A549 treated with AZD2906 at 1 μM for 4 hours (cell line): ENCODE results near the gene ATF2. TPM values are rescaled to one million over a fixed set of nuclear protein-coding genes. Genes with fewer than 3 reads are reported as not detected.

Experiments used
- total RNA-seq: library from RNA; stranded (reverse); fragments of 200-300 nt; extraction: Qiagen RNA extraction; gene quantifications from 5 replicates; pipeline ENCODE4 v1.2.3, GENCODE V29; 2022

Gene ATF2, protein sequence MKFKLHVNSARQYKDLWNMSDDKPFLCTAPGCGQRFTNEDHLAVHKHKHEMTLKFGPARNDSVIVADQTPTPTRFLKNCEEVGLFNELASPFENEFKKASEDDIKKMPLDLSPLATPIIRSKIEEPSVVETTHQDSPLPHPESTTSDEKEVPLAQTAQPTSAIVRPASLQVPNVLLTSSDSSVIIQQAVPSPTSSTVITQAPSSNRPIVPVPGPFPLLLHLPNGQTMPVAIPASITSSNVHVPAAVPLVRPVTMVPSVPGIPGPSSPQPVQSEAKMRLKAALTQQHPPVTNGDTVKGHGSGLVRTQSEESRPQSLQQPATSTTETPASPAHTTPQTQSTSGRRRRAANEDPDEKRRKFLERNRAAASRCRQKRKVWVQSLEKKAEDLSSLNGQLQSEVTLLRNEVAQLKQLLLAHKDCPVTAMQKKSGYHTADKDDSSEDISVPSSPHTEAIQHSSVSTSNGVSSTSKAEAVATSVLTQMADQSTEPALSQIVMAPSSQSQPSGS
- total RNA-seq: 14.8 to 21.3 TPM (median 18.0 TPM) in 5 replicates

DNA sequence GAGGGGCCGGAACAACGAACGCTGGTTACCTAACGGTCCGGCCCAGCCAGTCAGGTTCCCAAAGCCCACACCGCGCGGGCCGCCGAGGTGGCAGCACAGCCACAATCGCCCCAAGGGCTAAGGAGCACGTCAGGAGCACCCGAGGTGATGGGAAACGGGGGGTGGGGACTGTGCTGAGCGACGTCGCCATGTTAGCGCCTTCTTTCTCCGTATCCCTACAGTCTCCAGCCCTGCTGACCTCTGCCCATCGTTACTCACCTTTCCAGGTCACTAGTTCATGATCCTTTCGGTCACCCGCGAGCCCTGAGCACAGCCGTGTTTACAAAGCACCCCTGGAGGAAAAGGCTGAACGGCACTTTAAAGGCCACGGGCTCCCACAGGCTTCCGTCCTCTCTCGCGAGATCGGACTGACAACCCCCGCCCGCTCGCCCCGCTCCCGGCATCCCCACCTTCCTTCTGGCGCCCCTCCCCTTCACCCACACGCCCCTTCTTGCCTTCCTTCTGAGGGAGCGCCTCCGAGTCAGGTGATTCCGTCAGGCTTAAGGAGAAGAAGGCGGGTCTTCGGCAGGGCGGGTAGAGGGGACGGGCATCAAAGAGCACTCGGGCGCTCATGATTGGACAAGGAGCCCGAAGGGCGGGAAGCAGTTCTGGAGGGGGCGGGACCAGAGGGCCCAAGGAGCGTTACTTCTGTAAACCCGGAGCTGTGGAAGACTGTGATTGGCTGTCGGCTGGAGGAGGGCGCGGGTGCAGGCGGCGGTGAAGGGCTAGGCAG is at the start of gene ATF2:
TSS of gene ATF2 (minus strand) at position 412 of the 772 bp plus-strand sequence. CDS start 31,760 bp downstream, outside the sequence.

DNA sequence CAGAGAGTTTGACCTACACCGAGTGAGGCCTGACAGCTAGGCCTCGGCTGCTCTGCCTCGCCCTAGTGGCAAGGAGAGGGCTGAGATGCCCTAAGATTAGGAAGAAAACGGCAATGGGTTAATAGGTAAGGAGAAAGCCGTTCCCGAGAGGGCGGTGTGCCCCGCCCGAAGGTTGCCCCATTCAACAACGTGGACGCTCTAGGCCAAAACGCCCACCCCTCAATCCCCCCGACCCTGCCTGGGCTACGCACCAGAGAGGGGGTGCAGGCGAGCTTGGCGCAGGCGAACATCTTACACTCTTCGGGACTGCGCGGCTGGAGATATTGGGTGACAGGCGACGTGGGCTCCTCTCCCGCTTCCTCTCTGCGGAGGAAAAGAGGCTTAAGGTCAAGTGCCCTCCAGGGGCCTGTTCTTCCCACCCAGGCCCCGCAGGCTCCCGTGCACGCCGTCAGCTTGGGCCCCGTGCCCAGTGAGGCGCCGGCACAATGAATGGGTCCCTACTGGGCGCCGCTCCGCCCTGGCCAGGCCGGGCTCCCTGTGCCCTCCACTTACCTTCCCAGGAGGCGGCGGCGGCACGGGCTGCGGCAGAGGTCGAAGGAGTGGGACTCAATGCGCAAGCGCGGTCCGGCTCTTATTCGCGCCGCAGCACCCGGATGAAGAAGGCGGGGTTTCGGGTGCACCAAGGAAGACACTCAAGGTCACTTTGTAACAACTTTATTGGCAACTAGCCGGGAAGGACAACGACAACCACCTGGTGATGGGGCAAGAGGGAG is 13.3 kb upstream of the ATF2 start, which contains the start of gene ATP5MC3:
TSS of gene ATP5MC3 (minus strand) at position 607 of the 773 bp plus-strand sequence. CDS start at position 290, 317 bp downstream.

Other genes starting within 250 kb of the ATF2 start
- 15.3 to 19.6 TPM (median 16.0 TPM) in 5 replicates for gene CHN1, start 162.8 kb downstream of the ATF2 start, total RNA-seq
- 374 to 506 TPM (median 495 TPM) in 5 replicates for gene ATP5MC3, start 13.5 kb upstream of the ATF2 start, total RNA-seq